Measurements from ENCODE around the gene TSEN2. TPM values are rescaled to one million over a fixed set of nuclear protein-coding genes. Genes with fewer than 3 reads are reported as not detected.
A peak's percentile ranks its signal among the peaks of the same experiment; 100 is the strongest.

Gene TSEN2
- total RNA-seq, 5 donors from 2014 or later (not counting 1 experiment from before 2014, with no cell fraction given), result 11.7 to 20.9 (median 18.2) TPM

DNA sequence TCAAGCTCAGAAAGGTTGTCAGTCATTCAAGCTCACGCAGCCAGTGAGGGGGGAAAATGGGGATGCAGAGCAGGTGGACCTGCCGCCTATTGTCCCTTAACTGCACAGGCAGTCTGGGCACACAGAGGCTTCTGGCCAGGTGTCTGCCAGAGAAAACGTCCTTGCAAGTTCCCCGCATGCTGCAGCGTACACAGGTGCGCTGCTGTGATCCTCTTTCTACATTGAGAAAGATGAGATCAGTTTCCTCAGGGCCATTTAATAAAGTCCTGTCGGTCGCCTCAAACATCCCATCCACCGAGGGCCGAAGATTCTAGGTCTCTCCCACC, 445 bp upstream of the TSEN2 start:
- no peaks in the 10 kb centered on the region for H3K9me3 ChIP-seq
- ChIA-PET CTCF (interaction anchor here (0.7 to 2.5 kb wide), 4 partner anchors 180 to 1212 kb away, joined by 3 to 9 read pairs (median 4); partner anchors contain the start of genes ATG7 (in 1 of the 2) and RAF1 (in 1 of the 2)), POLR2A (interaction anchor here in 1 of 2 donors (0.8 kb wide), 1 partner anchor 358 kb away, joined by 3 read pairs; no protein-coding TSS in a partner anchor)
- Mint-ChIP-seq H3K27ac (peak overlapping the region; percentile 90 to 95), H3K4me3 (peak overlapping the region; percentile 90 to 93 (median 91)), H3K27me3 (no peaks in the 10 kb centered on the region), H3K36me3 (peaks cover 3% of the 10 kb centered on the region), H3K4me1 (peaks cover 38 to 50% (median 43%) of the 10 kb centered on the region in 3 donors), H3K9me3 (no peaks in the 10 kb centered on the region)
- ATAC-seq (replicated peaks in 1 of 4) (no peak), DNase-seq (peak in 1 of 35 experiments; percentile 6)
- H3K4me1 ChIP-seq (ENCODE audit: control insufficient read depth in 1 of 2, extremely low read depth in 1 of 2, insufficient read depth in 2 of 2, low read length in 2 of 2), result peaks cover 19 to 30% of the 10 kb centered on the region in 2 experiments
- H3K27me3 ChIP-seq (replicated peaks in 1 of 2; ENCODE audit: control insufficient read depth in 2 of 2, extremely low read depth in 1 of 2, insufficient read depth in 2 of 2, low read length in 1 of 2), result peaks cover 0 to 4% of the 10 kb centered on the region in 2 experiments
- 5% methylated on average over 10 of the region's 10 CpGs for WGBS (ENCODE audit: insufficient coverage)
- peak overlapping the region; percentile 44 to 85 for H3K4me3 ChIP-seq (ENCODE audit: control insufficient read depth in 1 of 2, extremely low read depth in 1 of 2, low read length in 1 of 2)
- peaks cover 0 to under 1% of the 10 kb centered on the region in 2 donors for H3K36me3 ChIP-seq (ENCODE audit: control insufficient read depth in 2 of 2, extremely low read depth in 1 of 2, insufficient read depth in 1 of 2, low read length in 1 of 2)
- H3K27ac ChIP-seq (ENCODE audit: low read length), result peak overlapping the region; percentile 80

DNA sequence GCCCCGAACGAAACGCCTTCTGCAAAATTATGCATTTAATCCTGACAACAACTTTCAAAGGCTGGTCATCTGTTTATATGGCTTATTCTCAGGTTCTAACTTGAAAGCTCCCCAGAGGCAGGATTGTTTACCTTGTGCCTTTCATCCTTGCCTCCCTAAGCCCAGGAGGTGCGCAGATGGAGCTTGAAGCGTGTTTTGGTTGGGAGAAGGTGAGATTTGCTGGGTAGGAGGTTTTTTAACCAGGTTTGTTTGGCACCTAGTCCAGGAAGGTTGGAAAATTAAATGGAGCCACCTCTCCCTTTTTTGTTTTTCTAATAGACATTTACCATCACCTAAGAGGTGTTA, 675 bp downstream of the TSEN2 start:
- Mint-ChIP-seq H3K4me3 (peak overlapping the region; percentile 90 to 93 (median 91)), H3K4me1 (peaks cover 36 to 44% (median 43%) of the 10 kb centered on the region in 3 donors), H3K27me3 (no peaks in the 10 kb centered on the region), H3K9me3 (no peaks in the 10 kb centered on the region), H3K36me3 (peaks cover 7% of the 10 kb centered on the region), H3K27ac (peak overlapping the region; percentile 90 to 95)
- DNase-seq (no peak), ATAC-seq (replicated peaks in 1 of 4) (no peak)
- no CpG with 5 or more reads among the region's 5 CpGs for WGBS (ENCODE audit: insufficient coverage)
- Histone ChIP-seq H3K27ac (ENCODE audit: low read length) (no peak overlapping the region), H3K36me3 (ENCODE audit: control insufficient read depth in 2 of 2, extremely low read depth in 1 of 2, insufficient read depth in 1 of 2, low read length in 1 of 2) (peaks cover 0 to 7% of the 10 kb centered on the region in 2 donors), H3K27me3 (replicated peaks in 1 of 2; ENCODE audit: control insufficient read depth in 2 of 2, extremely low read depth in 1 of 2, insufficient read depth in 2 of 2, low read length in 1 of 2) (peaks cover 0 to 3% of the 10 kb centered on the region in 2 experiments), H3K4me3 (ENCODE audit: control insufficient read depth in 1 of 2, extremely low read depth in 1 of 2, low read length in 1 of 2) (peak overlapping the region; percentile 76 to 85), H3K4me1 (ENCODE audit: control insufficient read depth in 1 of 2, extremely low read depth in 1 of 2, insufficient read depth in 2 of 2, low read length in 2 of 2) (peaks cover 19 to 26% of the 10 kb centered on the region in 2 experiments), H3K9me3 (no peaks in the 10 kb centered on the region)
- ChIA-PET CTCF (no interaction called here), POLR2A (interaction anchor here in 1 of 2 donors (0.6 kb wide), 1 partner anchor 235 kb away, joined by 16 read pairs; no protein-coding TSS in a partner anchor)

DNA sequence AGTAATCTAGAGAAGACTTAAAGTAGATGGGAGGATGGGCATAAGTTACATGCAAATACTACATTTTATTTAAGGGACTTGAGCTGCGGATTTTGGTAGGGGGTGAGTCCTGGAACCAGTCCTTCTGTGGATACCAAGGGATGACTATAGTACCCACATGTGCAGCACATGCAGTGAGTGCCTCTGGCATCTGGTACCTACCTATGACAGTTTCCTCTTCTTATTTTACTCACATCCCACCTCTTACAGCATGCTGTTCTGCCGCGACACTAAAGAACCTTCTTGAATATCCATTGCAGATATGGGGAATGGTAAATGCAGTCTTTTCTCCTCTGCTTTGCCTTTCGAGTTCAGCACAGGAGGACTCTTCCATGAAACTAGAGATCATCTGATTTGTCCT, 1.7 kb downstream of the TSEN2 start:
- H3K4me1 ChIP-seq (ENCODE audit: control insufficient read depth in 1 of 2, extremely low read depth in 1 of 2, insufficient read depth in 2 of 2, low read length in 2 of 2), result peaks cover 19 to 23% of the 10 kb centered on the region in 2 experiments
- ChIA-PET POLR2A (interaction anchor here in 1 of 2 donors (0.6 kb wide), 1 partner anchor 181 kb away, joined by 4 read pairs; no protein-coding TSS in a partner anchor), CTCF (interaction anchor here in 1 of 2 donors (0.6 kb wide), 1 partner anchor 1045 kb away, joined by 4 read pairs; no protein-coding TSS in a partner anchor)
- DNase-seq (no peak), ATAC-seq (replicated peaks in 1 of 4) (no peak)
- Mint-ChIP-seq H3K4me3 (peak overlapping the region in 1 of 3 donors; percentile 91), H3K9me3 (no peaks in the 10 kb centered on the region), H3K27ac (no peak overlapping the region), H3K36me3 (peaks cover 12% of the 10 kb centered on the region), H3K4me1 (peaks cover 36 to 43% (median 43%) of the 10 kb centered on the region in 3 donors), H3K27me3 (no peaks in the 10 kb centered on the region)
- 100% methylated on average over 1 of the region's 4 CpGs for WGBS (ENCODE audit: insufficient coverage)
- no peaks in the 10 kb centered on the region for H3K9me3 ChIP-seq
- H3K27me3 ChIP-seq (replicated peaks in 1 of 2; ENCODE audit: control insufficient read depth in 2 of 2, extremely low read depth in 1 of 2, insufficient read depth in 2 of 2, low read length in 1 of 2), result no peaks in the 10 kb centered on the region
- H3K4me3 ChIP-seq (ENCODE audit: control insufficient read depth in 1 of 2, extremely low read depth in 1 of 2, low read length in 1 of 2), result no peak overlapping the region
- no peak overlapping the region for H3K27ac ChIP-seq (ENCODE audit: low read length)
- H3K36me3 ChIP-seq (ENCODE audit: control insufficient read depth in 2 of 2, extremely low read depth in 1 of 2, insufficient read depth in 1 of 2, low read length in 1 of 2), result peaks cover 2 to 12% of the 10 kb centered on the region in 2 donors

DNA sequence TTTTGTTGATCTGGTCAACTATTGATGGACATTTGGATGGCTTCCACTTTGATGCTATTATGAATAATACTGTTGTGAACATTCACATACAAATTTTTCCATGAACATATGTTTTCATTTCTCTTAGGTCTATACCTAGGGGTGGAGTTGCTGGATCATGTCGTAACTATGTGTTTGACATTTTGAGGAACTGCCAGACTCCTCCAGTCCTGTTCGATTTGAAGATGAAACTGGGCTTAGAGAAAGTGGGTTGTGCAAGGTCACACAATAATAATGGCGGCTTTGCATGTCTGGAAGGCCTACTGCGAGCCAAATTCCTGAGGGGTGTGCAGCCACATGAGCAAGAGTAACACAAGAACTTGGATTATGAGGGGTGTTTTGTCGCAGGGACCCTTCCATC, 2.6 kb downstream of the TSEN2 start:
- POLR2A ChIA-PET, result no interaction called here
- Mint-ChIP-seq H3K4me3 (no peak overlapping the region), H3K27ac (no peak overlapping the region), H3K9me3 (no peaks in the 10 kb centered on the region), H3K4me1 (peaks cover 36 to 43% (median 43%) of the 10 kb centered on the region in 3 donors), H3K36me3 (peaks cover 16% of the 10 kb centered on the region), H3K27me3 (no peaks in the 10 kb centered on the region)
- no peak overlapping the region for H3K4me3 ChIP-seq (ENCODE audit: control insufficient read depth in 1 of 2, extremely low read depth in 1 of 2, low read length in 1 of 2)
- no peak for ATAC-seq (replicated peaks in 1 of 4)
- 86% methylated on average over 2 of the region's 5 CpGs for WGBS (ENCODE audit: insufficient coverage)
- no peak for DNase-seq
- H3K27ac ChIP-seq (ENCODE audit: low read length), result no peak overlapping the region
- no peaks in the 10 kb centered on the region for H3K9me3 ChIP-seq
- peaks cover 19 to 23% of the 10 kb centered on the region in 2 experiments for H3K4me1 ChIP-seq (ENCODE audit: control insufficient read depth in 1 of 2, extremely low read depth in 1 of 2, insufficient read depth in 2 of 2, low read length in 2 of 2)
- CTCF ChIA-PET, result no interaction called here
- H3K27me3 ChIP-seq (replicated peaks in 1 of 2; ENCODE audit: control insufficient read depth in 2 of 2, extremely low read depth in 1 of 2, insufficient read depth in 2 of 2, low read length in 1 of 2), result no peaks in the 10 kb centered on the region
- H3K36me3 ChIP-seq (ENCODE audit: control insufficient read depth in 2 of 2, extremely low read depth in 1 of 2, insufficient read depth in 1 of 2, low read length in 1 of 2), result peaks cover 2 to 18% of the 10 kb centered on the region in 2 donors

DNA sequence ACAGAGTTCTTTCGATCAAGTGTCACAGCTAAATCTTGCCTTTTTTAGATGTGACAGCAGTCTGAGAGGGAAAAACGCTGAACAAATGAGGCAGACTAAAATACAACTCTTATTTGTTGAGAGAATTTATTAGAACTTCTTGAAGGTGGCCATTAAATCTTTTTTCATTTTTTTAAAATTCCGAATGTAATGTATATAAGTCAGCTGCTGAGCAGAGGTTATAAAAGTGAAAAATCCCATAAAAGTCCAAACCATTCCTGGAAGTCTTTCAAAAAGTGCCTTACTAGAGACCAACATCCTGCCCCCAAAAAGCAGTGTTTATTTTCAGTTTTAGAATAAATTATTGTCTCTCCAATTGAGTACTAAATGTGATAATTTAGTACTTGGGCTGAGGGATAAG, 3.1 kb downstream of the TSEN2 start:
- POLR2A ChIA-PET, result no interaction called here
- H3K4me1 Mint-ChIP-seq, result peaks cover 36 to 43% (median 43%) of the 10 kb centered on the region in 3 donors
- ATAC-seq (replicated peaks in 1 of 4), result no peak
- H3K9me3 Mint-ChIP-seq, result no peaks in the 10 kb centered on the region
- no CpG with 5 or more reads among the region's 3 CpGs for WGBS (ENCODE audit: insufficient coverage)
- no peak overlapping the region for H3K4me3 Mint-ChIP-seq
- no peak overlapping the region for H3K4me3 ChIP-seq (ENCODE audit: control insufficient read depth in 1 of 2, extremely low read depth in 1 of 2, low read length in 1 of 2)
- CTCF ChIA-PET, result no interaction called here
- peaks cover 19% of the 10 kb centered on the region for H3K36me3 Mint-ChIP-seq
- H3K9me3 ChIP-seq, result no peaks in the 10 kb centered on the region
- no peaks in the 10 kb centered on the region for H3K27me3 Mint-ChIP-seq
- H3K27ac ChIP-seq (ENCODE audit: low read length), result no peak overlapping the region
- no peak overlapping the region for H3K27ac Mint-ChIP-seq
- H3K27me3 ChIP-seq (replicated peaks in 1 of 2; ENCODE audit: control insufficient read depth in 2 of 2, extremely low read depth in 1 of 2, insufficient read depth in 2 of 2, low read length in 1 of 2), result no peaks in the 10 kb centered on the region
- DNase-seq, result no peak
- H3K36me3 ChIP-seq (ENCODE audit: control insufficient read depth in 2 of 2, extremely low read depth in 1 of 2, insufficient read depth in 1 of 2, low read length in 1 of 2), result peaks cover 2 to 22% of the 10 kb centered on the region in 2 donors
- peaks cover 19 to 23% of the 10 kb centered on the region in 2 experiments for H3K4me1 ChIP-seq (ENCODE audit: control insufficient read depth in 1 of 2, extremely low read depth in 1 of 2, insufficient read depth in 2 of 2, low read length in 2 of 2)

DNA sequence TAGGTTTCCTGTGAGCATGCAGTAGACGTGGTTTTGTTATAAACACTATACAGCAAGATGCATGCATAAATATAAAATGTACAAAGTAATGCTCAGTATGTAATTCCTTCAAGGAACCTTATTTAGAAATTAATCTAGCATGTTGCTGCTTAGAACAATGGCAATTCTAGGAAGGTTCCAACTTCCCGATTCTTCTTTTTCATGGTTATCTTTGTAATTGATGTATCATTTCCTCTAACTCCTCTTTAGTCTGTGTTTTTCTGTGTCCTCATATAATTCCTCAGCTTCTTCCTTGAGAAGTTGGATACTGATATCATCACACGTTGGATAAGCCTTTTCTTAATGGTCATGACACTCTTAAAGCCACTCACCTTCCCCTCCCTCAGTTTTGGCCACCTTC, 3.5 kb downstream of the TSEN2 start:
- no peak overlapping the region for H3K4me3 ChIP-seq (ENCODE audit: control insufficient read depth in 1 of 2, extremely low read depth in 1 of 2, low read length in 1 of 2)
- peaks cover 2 to 25% of the 10 kb centered on the region in 2 donors for H3K36me3 ChIP-seq (ENCODE audit: control insufficient read depth in 2 of 2, extremely low read depth in 1 of 2, insufficient read depth in 1 of 2, low read length in 1 of 2)
- ChIA-PET POLR2A (no interaction called here), CTCF (no interaction called here)
- peaks cover 19 to 23% of the 10 kb centered on the region in 2 experiments for H3K4me1 ChIP-seq (ENCODE audit: control insufficient read depth in 1 of 2, extremely low read depth in 1 of 2, insufficient read depth in 2 of 2, low read length in 2 of 2)
- H3K4me3 Mint-ChIP-seq, result no peak overlapping the region
- no peak for ATAC-seq (replicated peaks in 1 of 4)
- H3K9me3 Mint-ChIP-seq, result no peaks in the 10 kb centered on the region
- peaks cover 21% of the 10 kb centered on the region for H3K36me3 Mint-ChIP-seq
- WGBS (ENCODE audit: insufficient coverage), result 67% methylated on average over 1 of the region's 3 CpGs
- H3K4me1 Mint-ChIP-seq, result peaks cover 36 to 43% (median 42%) of the 10 kb centered on the region in 3 donors
- no peaks in the 10 kb centered on the region for H3K27me3 ChIP-seq (replicated peaks in 1 of 2; ENCODE audit: control insufficient read depth in 2 of 2, extremely low read depth in 1 of 2, insufficient read depth in 2 of 2, low read length in 1 of 2)
- H3K27ac ChIP-seq (ENCODE audit: low read length), result no peak overlapping the region
- no peak overlapping the region for H3K27ac Mint-ChIP-seq
- no peaks in the 10 kb centered on the region for H3K9me3 ChIP-seq
- DNase-seq, result no peak
- H3K27me3 Mint-ChIP-seq, result no peaks in the 10 kb centered on the region

Data from T-cell (primary cell).